Measurements from ENCODE around the gene EPOP. TPM values are rescaled to one million over a fixed set of nuclear protein-coding genes. Genes with fewer than 3 reads are reported as not detected.
A peak's percentile ranks its signal among the peaks of the same experiment; 100 is the strongest.

The EPOP gene
- total and polyA plus RNA-seq, 2 of the 13 experiments (the other 11 are each of a cell fraction or from before 2014, with no cell fraction given): 14.7 to 37.8 TPM

DNA sequence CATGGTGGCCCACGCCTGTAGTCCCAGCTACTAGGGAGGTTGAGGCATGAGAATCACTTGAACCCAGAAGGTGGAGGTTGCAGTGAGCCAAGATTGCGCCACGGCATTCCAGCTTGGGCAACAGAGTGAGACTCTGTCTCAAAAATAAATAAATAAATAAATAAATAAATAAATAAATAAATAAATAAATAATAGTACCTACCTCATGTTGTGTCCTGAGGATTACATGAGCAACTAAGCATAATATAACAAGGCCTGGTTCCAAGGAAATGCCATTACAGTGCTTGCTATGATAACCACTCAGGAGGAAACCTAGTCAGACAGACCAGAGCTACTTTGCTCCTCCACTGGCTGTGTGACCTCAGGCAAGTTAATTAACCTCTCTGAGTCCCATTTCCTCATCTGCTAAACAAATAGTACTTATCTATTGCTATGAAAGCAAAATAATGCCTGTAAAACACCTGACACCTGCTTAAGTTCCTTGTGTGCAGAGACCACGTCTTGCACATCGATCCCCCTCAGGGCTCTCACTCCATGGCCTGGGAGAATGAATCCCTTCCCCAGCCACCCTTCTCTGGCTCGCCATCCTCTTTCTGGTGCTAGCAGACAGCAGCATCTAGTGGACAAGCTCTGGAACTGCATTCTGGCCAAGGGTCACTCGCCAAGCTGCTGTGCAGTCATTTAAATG, 7.5 kb downstream of the EPOP start (continued):
- TF ChIP-seq ELF4 (CRISPR knock-in tag; IDR thresholded peaks at IDR 0.05; ENCODE audit: borderline replicate concordance): no peak
- TF ChIP-seq NCOR1 (IDR thresholded peaks at IDR 0.05; ENCODE audit: borderline replicate concordance, low read length): no peak
- TF ChIP-seq MED1 (CRISPR knock-in tag; IDR thresholded peaks at IDR 0.05): peak; percentile 28; the same call in 1 of the 2 replicates
- no peak for TF ChIP-seq ZFP82 (CRISPR knock-in tag; IDR thresholded peaks at IDR 0.05; ENCODE audit: borderline replicate concordance)
- TF ChIP-seq ZNF331 (CRISPR knock-in tag; IDR thresholded peaks at IDR 0.05): peak; percentile 83; the same call in 1 of the 2 replicates
- no peak for TF ChIP-seq BRD4 (CRISPR knock-in tag; IDR thresholded peaks at IDR 0.05)
- no peak for TF ChIP-seq ZSCAN22 (CRISPR knock-in tag; IDR thresholded peaks at IDR 0.05)
- TF ChIP-seq NFATC3 (CRISPR knock-in tag; IDR thresholded peaks at IDR 0.05): 0 out of 2 replicates have a peak, but pooled peaks have one; percentile 36
- TF ChIP-seq, protein P1, sequence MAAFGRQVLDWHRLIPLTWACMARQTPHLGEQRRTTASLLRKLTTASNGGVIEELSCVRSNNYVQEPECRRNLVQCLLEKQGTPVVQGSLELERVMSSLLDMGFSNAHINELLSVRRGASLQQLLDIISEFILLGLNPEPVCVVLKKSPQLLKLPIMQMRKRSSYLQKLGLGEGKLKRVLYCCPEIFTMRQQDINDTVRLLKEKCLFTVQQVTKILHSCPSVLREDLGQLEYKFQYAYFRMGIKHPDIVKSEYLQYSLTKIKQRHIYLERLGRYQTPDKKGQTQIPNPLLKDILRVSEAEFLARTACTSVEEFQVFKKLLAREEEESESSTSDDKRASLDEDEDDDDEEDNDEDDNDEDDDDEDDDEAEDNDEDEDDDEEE (CRISPR knock-in tag; IDR thresholded peaks at IDR 0.05): no peak
- TF ChIP-seq, protein P2, sequence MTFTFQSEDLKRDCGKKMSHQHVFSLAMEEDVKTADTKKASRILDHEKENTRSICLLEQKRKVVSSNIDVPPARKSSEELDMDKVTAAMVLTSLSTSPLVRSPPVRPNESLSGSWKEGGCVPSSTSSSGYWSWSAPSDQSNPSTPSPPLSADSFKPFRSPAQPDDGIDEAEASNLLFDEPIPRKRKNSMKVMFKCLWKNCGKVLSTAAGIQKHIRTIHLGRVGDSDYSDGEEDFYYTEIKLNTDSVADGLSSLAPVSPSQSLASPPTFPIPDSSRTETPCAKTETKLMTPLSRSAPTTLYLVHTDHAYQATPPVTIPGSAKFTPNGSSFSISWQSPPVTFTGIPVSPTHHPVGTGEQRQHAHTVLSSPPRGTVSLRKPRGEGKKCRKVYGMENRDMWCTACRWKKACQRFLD (CRISPR knock-in tag; IDR thresholded peaks at IDR 0.05; ENCODE audit: borderline replicate concordance): no peak
- peak; percentile 84; the same call in 1 of the 2 replicates for TF ChIP-seq BORCS8-MEF2B (CRISPR knock-in tag; IDR thresholded peaks at IDR 0.05)
- no peak for TF ChIP-seq NCOA1 (CRISPR knock-in tag; IDR thresholded peaks at IDR 0.05)
- 0 out of 2 replicates have a peak, but pooled peaks have one; percentile 57 for TF ChIP-seq TOE1 (CRISPR knock-in tag; IDR thresholded peaks at IDR 0.05)
- peak; percentile 57; the same call in 1 of the 2 replicates for TF ChIP-seq SPEN (CRISPR knock-in tag; IDR thresholded peaks at IDR 0.05; ENCODE audit: low read depth)
- TF ChIP-seq CCAR2 (optimal IDR thresholded peaks at IDR 0.05; ENCODE audit: low read depth, low read length): no peak
- TF ChIP-seq, protein P3, sequence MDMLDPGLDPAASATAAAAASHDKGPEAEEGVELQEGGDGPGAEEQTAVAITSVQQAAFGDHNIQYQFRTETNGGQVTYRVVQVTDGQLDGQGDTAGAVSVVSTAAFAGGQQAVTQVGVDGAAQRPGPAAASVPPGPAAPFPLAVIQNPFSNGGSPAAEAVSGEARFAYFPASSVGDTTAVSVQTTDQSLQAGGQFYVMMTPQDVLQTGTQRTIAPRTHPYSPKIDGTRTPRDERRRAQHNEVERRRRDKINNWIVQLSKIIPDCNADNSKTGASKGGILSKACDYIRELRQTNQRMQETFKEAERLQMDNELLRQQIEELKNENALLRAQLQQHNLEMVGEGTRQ (IDR thresholded peaks at IDR 0.05; ENCODE audit: low read depth, low read length): no peak
- TF ChIP-seq, protein P3 (CRISPR knock-in tag; IDR thresholded peaks at IDR 0.05; ENCODE audit: borderline replicate concordance): no peak
- TF ChIP-seq, protein P4, sequence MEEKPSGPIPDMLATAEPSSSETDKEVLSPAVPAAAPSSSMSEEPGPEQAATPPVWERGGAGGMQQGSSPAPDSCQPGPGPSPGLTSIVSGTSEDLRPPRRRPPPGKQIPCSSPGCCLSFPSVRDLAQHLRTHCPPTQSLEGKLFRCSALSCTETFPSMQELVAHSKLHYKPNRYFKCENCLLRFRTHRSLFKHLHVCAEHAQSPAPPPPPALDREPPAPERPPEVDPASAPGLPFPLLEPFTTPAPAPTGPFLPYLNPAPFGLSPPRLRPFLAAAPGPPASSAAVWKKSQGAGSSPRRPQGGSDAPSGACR (CRISPR knock-in tag; IDR thresholded peaks at IDR 0.05): no peak
- peak; percentile 99 for TF ChIP-seq SMC3 (IDR thresholded peaks at IDR 0.05; ENCODE audit: low read length)
- TF ChIP-seq KLF6 (CRISPR knock-in tag; IDR thresholded peaks at IDR 0.05): 0 out of 2 replicates have a peak, but pooled peaks have one; percentile 34
- TF ChIP-seq TEAD2 (CRISPR knock-in tag; IDR thresholded peaks at IDR 0.05): no peak
- peak; percentile 59; the same call in 1 of the 2 replicates for TF ChIP-seq MAZ (IDR thresholded peaks at IDR 0.05; ENCODE audit: borderline replicate concordance, low read depth, low read length)
- peak; percentile 5; the same call in 1 of the 2 replicates for TF ChIP-seq MAZ (CRISPR knock-in tag; IDR thresholded peaks at IDR 0.05; ENCODE audit: low read depth)
- no peak for TF ChIP-seq ZSCAN12 (CRISPR knock-in tag; IDR thresholded peaks at IDR 0.05)
- no peak for TF ChIP-seq POGZ (CRISPR knock-in tag; IDR thresholded peaks at IDR 0.05)
